Ascending aorta (tissue), 2 donors: ENCODE data around the gene WDR62. TPM values are rescaled to one million over a fixed set of nuclear protein-coding genes. Genes with fewer than 3 reads are reported as not detected.

Source experiments
- DNase-seq, 2 donors: peaks; one replicate each; pipeline ENCODE4 v3.0.0-alpha.2; 2019; ENCODE audit warnings: low spot score in 2 of 2
- H3K27ac ChIP-seq, 2 donors: fragments of 200-600 bp; sonication (generic); one replicate each; pipeline ENCODE4 v1.5.1; 2016 to 2017; ENCODE audit warnings: mild to moderate bottlenecking in 1 of 2
- H3K27me3 ChIP-seq: fragments of 200-600 bp; sonication (generic); one replicate; pipeline ENCODE4 v1.5.1; 2017
- H3K36me3 ChIP-seq, 2 donors: fragments of 200-600 bp; sonication (generic); one replicate each; pipeline ENCODE4 v1.5.1; 2016
- H3K4me1 ChIP-seq, 2 donors: fragments of 200-600 bp; sonication (generic); one replicate each; pipeline ENCODE4 v1.5.1; 2016 to 2017; ENCODE audit warnings: mild to moderate bottlenecking in 1 of 2
- H3K4me3 ChIP-seq, 2 donors: fragments of 200-600 bp; sonication (generic); one replicate each; pipeline ENCODE4 v1.5.1; 2016 to 2017; ENCODE audit warnings: mild to moderate bottlenecking in 1 of 2
- H3K9me3 ChIP-seq, 2 donors: fragments of 200-600 bp; sonication (generic); one replicate each; pipeline ENCODE4 v1.5.1; 2016
- intact Hi-C: fragments of 100-400 bp; cut with DNase I; formaldehyde crosslinking; loops from one replicate; pipeline ENCODE4 v1.15.1; 2023
- total RNA-seq: library from RNA; depleted of rRNA; stranded (reverse); fragments of >200 nt; gene quantifications from one replicate; pipeline ENCODE4 v1.1.0, GENCODE V29; 2016
- TF ChIP-seq, protein P1 (sequence below), 3 experiments: fragments of 200-600 bp in 2 of 3; fragments of 450-650 bp in 1 of 3; sonication (generic) in 2 of 3; IDR thresholded peaks; one replicate each; pipeline ENCODE4 v1.5.1; 2016 to 2019; ENCODE audit warnings: antibody characterized with exemption in 3 of 3, mild to moderate bottlenecking in 1 of 3, moderate library complexity in 1 of 3

WDR62 gene
- total RNA-seq, 1 donor from 2014 or later = not detected

DNA sequence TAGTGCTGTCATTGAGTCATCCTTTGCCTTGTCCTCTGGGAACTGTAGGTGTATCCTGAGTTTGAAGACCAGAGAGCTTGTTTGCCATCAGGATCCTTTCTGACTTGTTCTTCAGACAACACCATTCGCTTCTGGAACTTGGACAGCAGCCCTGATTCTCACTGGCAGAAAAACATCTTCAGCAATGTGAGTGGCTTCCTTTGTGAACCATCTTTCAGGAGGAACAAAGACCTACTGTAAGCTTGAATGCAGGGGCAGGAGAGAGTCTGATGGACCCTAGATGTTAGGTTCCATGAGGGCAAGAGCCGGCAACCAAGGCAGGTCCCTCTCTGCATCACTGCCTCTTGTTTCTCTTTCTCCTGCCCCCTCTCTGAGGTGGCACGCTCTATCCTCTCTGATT is 26.7 kb downstream of the WDR62 start:
- Histone ChIP-seq H3K4me1 (no peaks in the 10 kb centered on the region), H3K4me3 (no peak overlapping the region), H3K27ac (no peak overlapping the region), H3K9me3 (no peaks in the 10 kb centered on the region), H3K36me3 (no peaks in the 10 kb centered on the region), H3K27me3 (no peaks in the 10 kb centered on the region)
- TF ChIP-seq, protein P1, sequence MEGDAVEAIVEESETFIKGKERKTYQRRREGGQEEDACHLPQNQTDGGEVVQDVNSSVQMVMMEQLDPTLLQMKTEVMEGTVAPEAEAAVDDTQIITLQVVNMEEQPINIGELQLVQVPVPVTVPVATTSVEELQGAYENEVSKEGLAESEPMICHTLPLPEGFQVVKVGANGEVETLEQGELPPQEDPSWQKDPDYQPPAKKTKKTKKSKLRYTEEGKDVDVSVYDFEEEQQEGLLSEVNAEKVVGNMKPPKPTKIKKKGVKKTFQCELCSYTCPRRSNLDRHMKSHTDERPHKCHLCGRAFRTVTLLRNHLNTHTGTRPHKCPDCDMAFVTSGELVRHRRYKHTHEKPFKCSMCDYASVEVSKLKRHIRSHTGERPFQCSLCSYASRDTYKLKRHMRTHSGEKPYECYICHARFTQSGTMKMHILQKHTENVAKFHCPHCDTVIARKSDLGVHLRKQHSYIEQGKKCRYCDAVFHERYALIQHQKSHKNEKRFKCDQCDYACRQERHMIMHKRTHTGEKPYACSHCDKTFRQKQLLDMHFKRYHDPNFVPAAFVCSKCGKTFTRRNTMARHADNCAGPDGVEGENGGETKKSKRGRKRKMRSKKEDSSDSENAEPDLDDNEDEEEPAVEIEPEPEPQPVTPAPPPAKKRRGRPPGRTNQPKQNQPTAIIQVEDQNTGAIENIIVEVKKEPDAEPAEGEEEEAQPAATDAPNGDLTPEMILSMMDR (IDR thresholded peaks at IDR 0.05) = no peak
- intact Hi-C loops = no loop called here
- DNase-seq = no peak

DNA sequence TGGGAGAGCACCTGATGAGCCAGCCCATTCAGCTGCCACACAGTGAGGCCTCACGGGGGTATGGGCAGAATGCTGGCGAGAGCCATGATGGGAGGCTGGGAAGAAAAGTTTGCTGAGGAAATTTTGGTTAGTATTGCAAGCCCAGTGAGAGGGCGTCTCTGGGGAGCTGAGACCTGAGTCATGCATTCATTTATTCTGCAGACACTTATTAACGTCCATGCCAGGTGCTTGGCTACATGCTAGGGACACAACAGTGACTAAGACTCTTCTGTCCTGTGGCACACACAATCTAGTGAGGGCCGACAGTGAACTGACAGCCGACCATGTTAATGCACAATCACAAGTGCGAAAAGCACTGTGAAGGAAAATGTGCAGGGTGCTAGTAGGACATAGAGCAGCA is 27.2 kb downstream of the WDR62 start:
- Histone ChIP-seq H3K27me3 (no peaks in the 10 kb centered on the region), H3K4me1 (no peaks in the 10 kb centered on the region), H3K4me3 (no peak overlapping the region), H3K27ac (no peak overlapping the region), H3K36me3 (no peaks in the 10 kb centered on the region), H3K9me3 (no peaks in the 10 kb centered on the region)
- DNase-seq = no peak
- TF ChIP-seq, protein P1 (IDR thresholded peaks at IDR 0.05) = no peak
- intact Hi-C loops = no loop called here

DNA sequence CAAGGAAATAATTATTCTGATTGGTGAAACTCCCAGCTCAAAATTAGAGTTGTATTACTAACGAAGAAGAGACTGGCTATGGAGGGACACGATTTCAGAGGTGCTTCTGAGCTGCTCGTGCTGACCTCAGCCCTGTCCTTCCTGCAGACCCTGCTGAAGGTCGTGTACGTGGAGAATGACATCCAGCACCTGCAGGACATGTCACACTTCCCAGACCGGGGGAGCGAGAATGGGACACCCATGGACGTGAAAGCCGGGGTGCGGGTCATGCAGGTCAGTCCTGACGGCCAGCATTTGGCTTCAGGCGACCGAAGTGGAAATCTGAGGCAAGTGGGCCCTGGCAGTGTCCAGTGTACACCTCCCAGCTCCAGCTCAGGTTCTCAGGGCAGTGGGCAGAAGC is 28.2 kb downstream of the WDR62 start:
- H3K36me3 ChIP-seq = no peaks in the 10 kb centered on the region
- DNase-seq = no peak
- TF ChIP-seq, protein P1 (IDR thresholded peaks at IDR 0.05) = no peak
- H3K27me3 ChIP-seq = no peaks in the 10 kb centered on the region
- H3K4me1 ChIP-seq = no peaks in the 10 kb centered on the region
- no peak overlapping the region for H3K27ac ChIP-seq
- H3K9me3 ChIP-seq = no peaks in the 10 kb centered on the region
- no peak overlapping the region for H3K4me3 ChIP-seq
- intact Hi-C loops = no loop called here

DNA sequence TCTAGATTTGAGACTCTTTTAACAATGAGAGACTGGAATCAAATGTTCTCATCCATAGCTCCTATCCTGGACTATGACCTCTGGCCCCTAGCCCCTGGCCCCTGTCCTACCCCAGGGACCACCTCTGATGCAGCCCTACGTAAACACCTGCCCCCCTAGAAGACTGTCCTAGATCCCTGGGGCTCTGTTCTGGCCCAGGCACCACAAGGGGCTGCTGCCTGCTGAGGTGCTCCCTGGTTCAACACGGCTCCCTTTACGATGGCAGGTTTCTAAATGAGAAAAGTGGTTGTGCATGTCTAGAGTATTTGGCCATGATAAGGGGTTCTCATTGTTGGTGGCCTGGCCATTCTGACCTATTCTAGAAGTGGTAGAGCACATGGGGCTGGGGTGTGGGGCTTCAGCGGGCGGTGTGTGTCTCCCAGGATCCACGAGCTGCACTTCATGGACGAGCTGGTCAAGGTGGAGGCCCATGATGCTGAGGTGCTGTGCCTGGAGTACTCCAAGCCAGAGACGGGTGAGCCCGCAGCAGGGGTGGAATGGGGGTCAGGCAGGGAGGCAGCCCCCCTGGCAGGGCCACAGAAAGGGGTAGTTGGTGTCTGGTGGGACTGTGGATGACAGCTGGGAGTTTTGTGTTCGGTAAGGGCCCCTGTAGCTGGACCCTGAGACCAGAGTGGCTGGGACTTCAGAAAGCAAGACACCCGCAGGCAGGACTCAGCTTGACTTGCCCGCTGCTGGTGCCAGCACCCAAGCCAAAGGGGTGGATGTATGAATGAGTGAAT is 29.7 kb downstream of the WDR62 start:
- TF ChIP-seq, protein P1 (IDR thresholded peaks at IDR 0.05) = no peak
- Histone ChIP-seq H3K4me3 (no peak overlapping the region), H3K27ac (no peak overlapping the region), H3K9me3 (no peaks in the 10 kb centered on the region), H3K36me3 (no peaks in the 10 kb centered on the region), H3K27me3 (no peaks in the 10 kb centered on the region), H3K4me1 (no peaks in the 10 kb centered on the region)
- intact Hi-C loops = no loop called here
- DNase-seq = no peak

DNA sequence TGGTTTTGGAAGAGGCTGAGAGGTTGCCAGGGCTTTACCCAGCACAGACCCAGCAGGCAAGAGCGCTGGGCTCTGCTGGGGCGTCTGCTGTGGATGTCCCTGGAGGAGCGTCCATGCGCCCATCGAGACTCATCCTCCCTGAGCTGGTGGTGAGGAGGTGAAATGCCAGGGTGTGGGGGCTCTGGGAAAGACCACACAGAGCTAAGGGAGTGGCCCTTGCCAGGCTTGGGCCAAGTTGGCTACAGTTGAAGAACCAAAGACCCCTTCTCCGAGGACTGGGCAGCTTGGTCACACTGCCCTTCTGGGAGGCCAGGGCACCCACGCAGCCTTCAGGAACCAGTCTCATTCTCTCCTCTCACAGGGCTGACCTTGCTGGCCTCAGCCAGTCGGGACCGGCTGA is 31.6 kb downstream of the WDR62 start:
- DNase-seq = no peak
- Histone ChIP-seq H3K9me3 (no peaks in the 10 kb centered on the region), H3K27ac (no peak overlapping the region), H3K4me1 (no peaks in the 10 kb centered on the region), H3K36me3 (no peaks in the 10 kb centered on the region), H3K27me3 (no peaks in the 10 kb centered on the region), H3K4me3 (no peak overlapping the region)
- TF ChIP-seq, protein P1 (IDR thresholded peaks at IDR 0.05) = no peak
- intact Hi-C loops = no loop called here
